K562 (cell line): Measurements from ENCODE around the gene MARS2. TPM values are rescaled to one million over a fixed set of nuclear protein-coding genes. Genes with fewer than 3 reads are reported as not detected.

Experiments
- ARNT ChIP-seq, 2 experiments: fragments of 450-650 bp; IDR thresholded peaks; 2 replicates each; pipeline ENCODE4 v1.6.1; 2016; ENCODE audit warnings: mild to moderate bottlenecking in 1 of 2
- GTF2A2 ChIP-seq: IDR thresholded peaks from 2 replicates; pipeline ENCODE4 v1.6.1; 2016; ENCODE audit warnings: mild to moderate bottlenecking, missing genetic modification characterization, missing compliant biosample characterization
- MAFG ChIP-seq: fragments of 450-650 bp; conservative IDR thresholded peaks from 2 replicates; pipeline ENCODE4 v1.6.1; 2016; ENCODE audit warnings: missing genetic modification characterization, missing compliant biosample characterization
- MECOM ChIP-seq: fragments of 250-450 bp; sonication (Bioruptor Pico); IDR thresholded peaks from 2 replicates; pipeline ENCODE4 v1.8.0; 2022; ENCODE audit warnings: inconsistent platforms
- NFRKB ChIP-seq: fragments of 450-650 bp; IDR thresholded peaks from 2 replicates; pipeline ENCODE4 v1.6.1; 2016; ENCODE audit warnings: low read depth
- PHF8 ChIP-seq: fragments of 200-600 bp; sonication (generic); IDR thresholded peaks from 2 replicates; pipeline ENCODE4 v1.6.1; 2012; ENCODE audit warnings: mixed run types, mild to moderate bottlenecking, inconsistent platforms, low read length, moderate library complexity, borderline replicate concordance
- RBM34 ChIP-seq: fragments of 200-400 bp; formaldehyde crosslinking; IDR thresholded peaks from 2 replicates; pipeline ENCODE4 v1.6.1; 2018; ENCODE audit warnings: low read length, borderline replicate concordance; ENCODE audit not compliant: insufficient read depth
- SMARCA4 ChIP-seq: fragments of 450-650 bp; IDR thresholded peaks from 2 replicates; pipeline ENCODE4 v1.6.1; 2016
- ZNF316 ChIP-seq: fragments of 450-650 bp; IDR thresholded peaks from 2 replicates; pipeline ENCODE4 v1.6.1; 2016
- ZNF347 ChIP-seq: fragments of 450-650 bp; formaldehyde crosslinking; IDR thresholded peaks from 2 replicates; pipeline ENCODE4 v1.4.0; 2020; ENCODE audit warnings: low read depth, mild to moderate bottlenecking, moderate library complexity
- ZNF778 ChIP-seq: fragments of 450-650 bp; formaldehyde crosslinking; IDR thresholded peaks from 2 replicates; pipeline ENCODE4 v1.4.0; 2020; ENCODE audit warnings: mild to moderate bottlenecking, moderate library complexity
- polyA plus RNA-seq, 8 experiments: library from polyadenylated mRNA; depleted of rRNA in 4 of 8; stranded (reverse) in 5 of 8; unstranded in 3 of 8; fragments of >200 nt; fragmentation: Nextera tagmentation in 2 of 8; fragmentation: Illumina TruSeq in 1 of 8; extraction: Ambion mirVana in 2 of 8; extraction: Trizol in 1 of 8; gene quantifications; 2 replicates each; pipeline versions ENCODE4 v1.2.1 to v1.2.3, GENCODE V29; 2011 to 2014; ENCODE audit warnings: inconsistent platforms in 1 of 8, missing spikeins in 1 of 8
- total RNA-seq, 7 experiments: library from RNA; depleted of rRNA in 6 of 7; stranded (reverse); fragments of >200 nt in 6 of 7; fragmentation: Illumina TruSeq in 2 of 7; extraction: Trizol in 2 of 7; gene quantifications; 2 replicates each; pipeline versions ENCODE4 v1.2.1 to v1.2.3, GENCODE V29; 2011 to 2021; ENCODE audit warnings: low replicate concordance in 1 of 7
- TF ChIP-seq, protein P1 (sequence below): fragments of 450-650 bp; IDR thresholded peaks from 2 replicates; pipeline ENCODE4 v1.6.1; 2017; ENCODE audit warnings: antibody characterized with exemption, mild to moderate bottlenecking
- TF ChIP-seq, protein P2 (sequence below): fragments of 450-650 bp; IDR thresholded peaks from 2 replicates; pipeline ENCODE4 v1.7.1; 2018; ENCODE audit warnings: mild to moderate bottlenecking, low read depth; ENCODE audit not compliant: partially characterized antibody

MARS2 gene
- total and polyA plus RNA-seq, 9 of the 15 experiments (the other 6 are each of a cell fraction or from before 2014, with no cell fraction given): 4.0 to 17.6 (median 12.5) TPM

DNA sequence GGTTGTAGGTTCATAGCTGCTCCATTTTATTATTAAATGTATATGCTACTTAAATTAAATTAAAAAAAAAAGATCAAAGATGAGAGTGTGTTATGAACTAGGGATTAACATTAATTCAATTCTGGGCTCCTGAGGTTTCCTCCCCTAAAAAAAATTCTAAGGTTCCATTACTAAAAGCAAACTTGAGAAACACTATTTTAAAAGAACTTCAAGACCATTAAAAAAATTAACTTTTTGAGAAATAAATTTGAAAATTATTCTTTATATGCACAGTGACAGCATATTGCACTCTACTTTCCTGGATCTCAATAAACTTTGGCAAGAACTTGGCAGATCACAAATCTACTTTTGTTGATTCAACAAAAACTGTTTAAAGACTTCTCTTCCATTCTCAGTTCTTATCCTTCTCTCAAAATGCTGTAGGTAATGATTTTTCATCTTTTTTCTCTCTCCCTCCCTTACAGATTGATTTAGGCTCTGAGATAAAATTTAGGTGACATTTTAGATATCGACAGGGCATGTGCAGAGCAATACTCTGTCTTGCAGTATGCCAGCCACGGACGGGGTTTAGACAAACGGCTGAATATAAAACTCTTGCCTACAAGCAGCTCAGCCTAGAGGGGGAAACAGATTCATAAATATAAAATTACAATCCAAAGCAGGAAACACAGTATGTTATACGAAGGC lies 592 bp upstream of the MARS2 start (continued):
- TF ChIP-seq ARNT (IDR thresholded peaks at IDR 0.05): peak in 1 of 2 experiments; percentile 25; a peak in 1 of 4 replicates
- TF ChIP-seq ZNF347: no peak
- TF ChIP-seq MECOM (CRISPR knock-in tag): 0 out of 2 replicates have a peak, but pooled peaks have one; percentile 11
- TF ChIP-seq ZNF316: peak; percentile 65
- no peak for TF ChIP-seq GTF2A2 (tag)
- TF ChIP-seq MAFG (tag): 0 out of 2 replicates have a peak, but pooled peaks have one; percentile 32
- no peak for TF ChIP-seq RBM34
- TF ChIP-seq NFRKB: peak; percentile 74
- 0 out of 2 replicates have a peak, but pooled peaks have one; percentile 18 for TF ChIP-seq SMARCA4
- TF ChIP-seq ZNF778 (CRISPR knock-in tag): no peak
- peak; percentile 69 for TF ChIP-seq PHF8
- TF ChIP-seq, protein P1, sequence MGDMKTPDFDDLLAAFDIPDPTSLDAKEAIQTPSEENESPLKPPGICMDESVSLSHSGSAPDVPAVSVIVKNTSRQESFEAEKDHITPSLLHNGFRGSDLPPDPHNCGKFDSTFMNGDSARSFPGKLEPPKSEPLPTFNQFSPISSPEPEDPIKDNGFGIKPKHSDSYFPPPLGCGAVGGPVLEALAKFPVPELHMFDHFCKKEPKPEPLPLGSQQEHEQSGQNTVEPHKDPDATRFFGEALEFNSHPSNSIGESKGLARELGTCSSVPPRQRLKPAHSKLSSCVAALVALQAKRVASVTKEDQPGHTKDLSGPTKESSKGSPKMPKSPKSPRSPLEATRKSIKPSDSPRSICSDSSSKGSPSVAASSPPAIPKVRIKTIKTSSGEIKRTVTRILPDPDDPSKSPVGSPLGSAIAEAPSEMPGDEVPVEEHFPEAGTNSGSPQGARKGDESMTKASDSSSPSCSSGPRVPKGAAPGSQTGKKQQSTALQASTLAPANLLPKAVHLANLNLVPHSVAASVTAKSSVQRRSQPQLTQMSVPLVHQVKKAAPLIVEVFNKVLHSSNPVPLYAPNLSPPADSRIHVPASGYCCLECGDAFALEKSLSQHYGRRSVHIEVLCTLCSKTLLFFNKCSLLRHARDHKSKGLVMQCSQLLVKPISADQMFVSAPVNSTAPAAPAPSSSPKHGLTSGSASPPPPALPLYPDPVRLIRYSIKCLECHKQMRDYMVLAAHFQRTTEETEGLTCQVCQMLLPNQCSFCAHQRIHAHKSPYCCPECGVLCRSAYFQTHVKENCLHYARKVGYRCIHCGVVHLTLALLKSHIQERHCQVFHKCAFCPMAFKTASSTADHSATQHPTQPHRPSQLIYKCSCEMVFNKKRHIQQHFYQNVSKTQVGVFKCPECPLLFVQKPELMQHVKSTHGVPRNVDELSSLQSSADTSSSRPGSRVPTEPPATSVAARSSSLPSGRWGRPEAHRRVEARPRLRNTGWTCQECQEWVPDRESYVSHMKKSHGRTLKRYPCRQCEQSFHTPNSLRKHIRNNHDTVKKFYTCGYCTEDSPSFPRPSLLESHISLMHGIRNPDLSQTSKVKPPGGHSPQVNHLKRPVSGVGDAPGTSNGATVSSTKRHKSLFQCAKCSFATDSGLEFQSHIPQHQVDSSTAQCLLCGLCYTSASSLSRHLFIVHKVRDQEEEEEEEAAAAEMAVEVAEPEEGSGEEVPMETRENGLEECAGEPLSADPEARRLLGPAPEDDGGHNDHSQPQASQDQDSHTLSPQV: peak; percentile 55
- TF ChIP-seq, protein P2, sequence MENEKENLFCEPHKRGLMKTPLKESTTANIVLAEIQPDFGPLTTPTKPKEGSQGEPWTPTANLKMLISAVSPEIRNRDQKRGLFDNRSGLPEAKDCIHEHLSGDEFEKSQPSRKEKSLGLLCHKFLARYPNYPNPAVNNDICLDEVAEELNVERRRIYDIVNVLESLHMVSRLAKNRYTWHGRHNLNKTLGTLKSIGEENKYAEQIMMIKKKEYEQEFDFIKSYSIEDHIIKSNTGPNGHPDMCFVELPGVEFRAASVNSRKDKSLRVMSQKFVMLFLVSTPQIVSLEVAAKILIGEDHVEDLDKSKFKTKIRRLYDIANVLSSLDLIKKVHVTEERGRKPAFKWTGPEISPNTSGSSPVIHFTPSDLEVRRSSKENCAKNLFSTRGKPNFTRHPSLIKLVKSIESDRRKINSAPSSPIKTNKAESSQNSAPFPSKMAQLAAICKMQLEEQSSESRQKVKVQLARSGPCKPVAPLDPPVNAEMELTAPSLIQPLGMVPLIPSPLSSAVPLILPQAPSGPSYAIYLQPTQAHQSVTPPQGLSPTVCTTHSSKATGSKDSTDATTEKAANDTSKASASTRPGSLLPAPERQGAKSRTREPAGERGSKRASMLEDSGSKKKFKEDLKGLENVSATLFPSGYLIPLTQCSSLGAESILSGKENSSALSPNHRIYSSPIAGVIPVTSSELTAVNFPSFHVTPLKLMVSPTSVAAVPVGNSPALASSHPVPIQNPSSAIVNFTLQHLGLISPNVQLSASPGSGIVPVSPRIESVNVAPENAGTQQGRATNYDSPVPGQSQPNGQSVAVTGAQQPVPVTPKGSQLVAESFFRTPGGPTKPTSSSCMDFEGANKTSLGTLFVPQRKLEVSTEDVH: no peak
- TF ChIP-seq, all 486 proteins: peak for 13
